GM20000 (cell line): Measurements from ENCODE around the gene MYO18B.

Experiments used
- DNase-seq: peaks from one replicate; pipeline ENCODE4 v3.0.0; 2012; ENCODE audit warnings: low spot score
- CTCF ChIP-seq: IDR thresholded peaks from 2 replicates; pipeline ENCODE4 v1.5.1; 2012; ENCODE audit warnings: mild to moderate bottlenecking, control low read depth; ENCODE audit errors: extremely low read depth, missing control alignments

The MYO18B gene

DNA sequence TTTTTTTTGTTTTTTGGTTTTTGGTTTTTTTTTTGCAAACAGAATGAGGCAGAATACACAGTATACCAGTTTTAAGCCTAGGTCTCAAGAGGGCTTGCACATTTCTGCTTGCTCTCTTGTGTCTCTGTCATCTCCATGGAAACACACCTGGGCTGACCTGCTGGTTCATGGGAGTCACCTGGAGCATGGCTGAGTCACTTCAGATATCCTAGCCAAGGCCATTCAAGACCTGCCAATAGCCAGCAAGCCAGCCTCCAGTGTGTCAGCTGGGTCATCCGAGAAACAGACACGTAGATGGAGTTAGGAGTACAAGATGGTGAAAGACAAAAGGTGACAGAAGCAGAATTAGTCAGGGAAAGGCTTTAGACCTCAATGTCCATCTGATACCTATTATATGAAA, 303.1 kb downstream of the MYO18B start:
- DNase-seq = no peak
- no peak for TF ChIP-seq CTCF

GRCh38 chr22:26045860-26046259, 303.9 kb downstream of the MYO18B start:
- no peak for DNase-seq
- TF ChIP-seq CTCF = no peak

DNA sequence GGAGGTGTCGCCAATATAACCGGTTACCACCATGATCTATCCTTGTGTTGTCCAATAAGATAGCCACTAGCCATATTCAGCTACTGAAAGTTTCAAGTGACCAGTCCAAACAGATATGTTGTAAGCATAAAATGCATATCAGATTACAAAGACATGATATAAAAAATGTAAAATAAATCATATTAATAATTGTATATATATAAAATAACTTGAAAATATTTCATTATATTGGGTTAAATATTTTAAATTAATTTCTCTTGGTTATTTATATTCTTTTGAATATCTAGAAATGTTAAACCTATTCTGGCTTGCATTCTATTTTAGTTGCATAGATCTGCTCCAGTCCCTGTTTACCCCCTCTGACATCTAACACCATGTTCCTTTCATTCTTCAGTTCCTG, 305.5 kb downstream of the MYO18B start:
- TF ChIP-seq CTCF = no peak

GRCh38 chr22:26047920-26048319, 305.9 kb downstream of the MYO18B start:
- no peak for DNase-seq
- no peak for TF ChIP-seq CTCF

More for the DNA sequence above, 305.5 kb downstream of the MYO18B start:
- no peak for DNase-seq

DNA sequence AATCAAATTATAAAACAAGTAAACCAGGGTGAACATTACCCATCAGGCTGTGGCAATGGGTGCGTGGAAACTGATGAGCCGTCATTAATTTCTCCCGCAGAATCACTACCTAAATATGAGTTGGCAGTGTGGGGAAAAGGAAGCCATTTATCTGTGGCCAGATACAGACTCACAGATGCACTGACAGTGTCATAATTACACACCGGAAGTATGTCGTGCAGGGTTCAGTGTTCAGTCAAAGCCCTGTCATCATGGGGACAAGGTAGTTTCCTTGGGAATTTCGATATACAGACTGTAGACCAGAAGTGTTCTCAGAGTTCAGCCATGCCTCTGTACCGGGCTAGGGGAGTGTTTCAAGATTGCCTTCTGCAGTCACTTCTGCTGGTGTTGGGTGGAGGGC, 308.1 kb downstream of the MYO18B start:
- DNase-seq = no peak
- TF ChIP-seq CTCF = no peak

- no peak for TF ChIP-seq CTCF
- DNase-seq = no peak
Observed at GRCh38 chr22:26053737-26054316, 311.8 kb downstream of the MYO18B start.

DNA sequence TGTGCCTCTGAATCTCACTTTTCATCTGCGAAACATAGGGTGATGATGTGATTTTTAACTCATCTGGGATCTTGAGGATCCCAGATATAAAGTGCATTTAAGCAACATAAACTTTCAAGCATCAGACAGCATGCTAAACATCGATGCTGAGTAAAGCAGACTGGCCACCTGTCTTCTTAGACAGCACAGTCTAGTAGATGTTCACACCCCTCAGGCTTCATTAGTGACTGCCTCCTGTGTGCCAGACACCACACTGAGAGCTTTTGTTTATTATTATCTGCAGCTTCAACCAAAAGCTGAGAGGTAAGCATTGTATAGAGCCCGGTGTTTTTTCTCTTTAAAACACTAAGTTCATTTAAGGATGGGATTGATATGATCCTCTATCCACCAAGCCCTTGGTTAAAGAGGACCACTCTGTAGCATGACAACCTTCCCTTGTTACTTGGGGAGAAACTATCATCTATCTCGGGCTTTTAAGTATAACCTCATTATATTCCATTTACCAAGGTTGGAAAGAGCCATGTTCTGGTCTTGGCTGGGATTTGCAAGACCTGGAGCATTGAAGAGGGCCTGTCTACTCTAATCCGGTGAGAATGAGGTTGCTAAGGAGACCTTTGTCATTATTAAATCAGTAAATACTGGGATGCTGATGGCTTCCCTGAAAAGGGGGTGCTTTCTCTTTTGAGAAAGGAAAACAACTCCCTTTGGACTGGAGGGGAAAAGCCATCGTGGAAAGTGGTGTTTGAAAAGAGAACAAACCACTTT, 313.0 kb downstream of the MYO18B start:
- no peak for DNase-seq
- no peak for TF ChIP-seq CTCF
